Pancreas (tissue), 10 donors: ENCODE measurements around the gene SBNO2. TPM values are rescaled to one million over a fixed set of nuclear protein-coding genes. Genes with fewer than 3 reads are reported as not detected.
A peak's percentile ranks its signal among the peaks of the same experiment; 100 is the strongest.

Experiments used
- ATAC-seq, 4 donors: fragments of 200-7000 bp; cut with Tn5 transposase; one replicate each; pipeline versions ENCODE4 v1.8.0 to v1.9.1; 2020; ENCODE audit warnings: mild to moderate bottlenecking in 4 of 4, moderate library complexity in 4 of 4
- DNase-seq, 6 donors: peaks; one replicate each; pipeline ENCODE4 v3.0.0-alpha.2; 2020
- FAIRE-seq: peaks from 2 replicates; lab custom pipeline; 2012; peaks lifted over from hg19 to GRCh38; lab: Jason Lieb, UNC
- H3K27ac ChIP-seq, 4 donors: fragments of 200-600 bp; sonication (generic); 1 replicate in 3 of 4; 2 replicates in 1 of 4; pipeline versions ENCODE4 v1.5.0 to v1.8.0; 2020
- H3K27me3 ChIP-seq, 4 donors: fragments of 200-600 bp; one replicate each; pipeline ENCODE4 v1.8.0; 2021
- H3K36me3 ChIP-seq, 3 donors: fragments of 200-600 bp; sonication (generic) in 1 of 3; one replicate each; pipeline versions ENCODE4 v1.5.0 to v1.8.0; 2020 to 2021
- H3K4me1 ChIP-seq, 3 donors: fragments of 200-600 bp; one replicate each; pipeline ENCODE4 v1.8.0; 2021
- H3K4me3 ChIP-seq, 4 donors: fragments of 200-600 bp; sonication (generic) in 2 of 4; one replicate each; pipeline versions ENCODE4 v1.5.0 to v1.8.0; 2020 to 2021
- H3K9me3 ChIP-seq, 4 donors: fragments of 200-600 bp; one replicate each; pipeline ENCODE4 v1.8.0; 2021
- WGBS, 2 donors: extraction: QIAGEN DNeasy Blood & Tissue Kit; methylation state at CpG; one replicate each; pipeline ENCODE4 v1.1.7; 2013; 5-methylcytosine and 5-hydroxymethylcytosine counted together
- intact Hi-C, 3 donors: fragments of 100-400 bp; cut with DNase I; formaldehyde crosslinking; loops; one replicate each; pipeline versions ENCODE4 v1.11.1 to v1.14.2; 2022
- polyA plus RNA-seq, 2 donors: library from polyadenylated mRNA; stranded (reverse); fragments of 200-250 nt; gene quantifications; one replicate each; pipeline ENCODE4 v1.2.3, GENCODE V29; 2013
- total RNA-seq, 6 donors: library from RNA; stranded (reverse); fragmentation: NEBNext Ultra II Directional in 4 of 6; extraction: Animal tissue kit (Norgen Biotek cat#: 25700) in 4 of 6; gene quantifications; one replicate each; pipeline versions ENCODE4 v1.2.1 to v1.2.4, GENCODE V29; 2021 to 2023
- TF ChIP-seq, protein P1 (sequence below), 4 donors: fragments of 200-600 bp; sonication (generic) in 3 of 4; IDR thresholded peaks; one replicate each; pipeline versions ENCODE4 v1.5.0 to v1.8.0; 2021; ENCODE audit warnings: antibody characterized with exemption in 4 of 4
- donor health status: healthy with polysubstance abuse.
- donor health status: DM: no; HTN: no; CAD: no; lungs with moderate emphysema.
- donor health status: DM: no; HTN: no; CAD: no.
- donor health status: control.
- donor health status: control.
- donor health status: Bipolar disorder and iron deficiency.
- donor health status: DM: yes; HTN: yes; CAD: no.
- donor health status: DM: no; HTN: no; CAD: no.
- donor health status: DM: no; HTN: no; CAD: no.
- donor health status: DM: yes; HTN: yes; CAD: no.

The SBNO2 gene
- total and polyA plus RNA-seq, 8 donors = 16.8 to 53.9 (median 27.4) TPM

DNA sequence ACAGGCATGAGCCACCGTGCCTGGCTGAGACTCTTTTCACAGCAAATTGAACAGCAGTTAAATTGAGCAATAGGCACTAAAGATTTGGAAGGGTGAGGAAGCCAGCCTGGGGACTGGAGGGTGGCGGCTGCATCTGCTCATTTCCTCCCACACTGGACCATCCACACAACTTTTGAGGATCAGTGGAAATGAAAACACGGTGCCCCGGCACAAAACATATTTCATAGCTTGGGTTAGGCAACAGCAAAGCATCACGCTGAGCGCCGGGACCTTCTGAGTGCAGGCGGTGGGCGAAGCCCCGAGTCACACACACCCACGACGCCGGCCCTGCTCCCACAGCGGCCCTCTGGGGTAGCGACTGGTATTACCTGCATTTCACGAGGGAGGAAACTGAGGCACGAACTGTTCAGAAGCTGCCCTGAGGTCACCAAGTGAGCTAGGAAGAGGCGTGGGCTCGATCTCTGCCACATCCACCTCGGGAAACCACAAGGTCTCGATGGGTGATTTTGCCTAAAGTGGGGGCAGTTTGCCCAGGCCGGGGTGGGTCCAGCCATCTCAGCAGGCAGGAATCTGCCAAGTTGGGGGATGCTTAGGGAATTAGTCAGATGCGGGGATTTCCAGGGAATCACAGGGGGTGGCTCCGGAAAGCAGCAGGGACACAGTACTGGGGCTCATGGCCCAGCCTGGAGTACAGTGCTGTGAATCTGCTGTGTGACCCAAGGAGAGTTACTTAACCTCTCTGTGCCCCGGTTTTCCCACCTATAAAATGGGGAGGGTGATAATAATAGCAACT is 3.5 kb upstream of the SBNO2 start:
- Histone ChIP-seq H3K9me3 (no peaks in the 10 kb centered on the region), H3K27me3 (no peaks in the 10 kb centered on the region), H3K27ac (peak overlapping the region in 2 of 4 donors; percentile 50 to 54), H3K4me3 (no peak overlapping the region), H3K36me3 (no peaks in the 10 kb centered on the region), H3K4me1 (peaks cover 6 to 20% (median 6%) of the 10 kb centered on the region in 3 donors)
- TF ChIP-seq, protein P1, sequence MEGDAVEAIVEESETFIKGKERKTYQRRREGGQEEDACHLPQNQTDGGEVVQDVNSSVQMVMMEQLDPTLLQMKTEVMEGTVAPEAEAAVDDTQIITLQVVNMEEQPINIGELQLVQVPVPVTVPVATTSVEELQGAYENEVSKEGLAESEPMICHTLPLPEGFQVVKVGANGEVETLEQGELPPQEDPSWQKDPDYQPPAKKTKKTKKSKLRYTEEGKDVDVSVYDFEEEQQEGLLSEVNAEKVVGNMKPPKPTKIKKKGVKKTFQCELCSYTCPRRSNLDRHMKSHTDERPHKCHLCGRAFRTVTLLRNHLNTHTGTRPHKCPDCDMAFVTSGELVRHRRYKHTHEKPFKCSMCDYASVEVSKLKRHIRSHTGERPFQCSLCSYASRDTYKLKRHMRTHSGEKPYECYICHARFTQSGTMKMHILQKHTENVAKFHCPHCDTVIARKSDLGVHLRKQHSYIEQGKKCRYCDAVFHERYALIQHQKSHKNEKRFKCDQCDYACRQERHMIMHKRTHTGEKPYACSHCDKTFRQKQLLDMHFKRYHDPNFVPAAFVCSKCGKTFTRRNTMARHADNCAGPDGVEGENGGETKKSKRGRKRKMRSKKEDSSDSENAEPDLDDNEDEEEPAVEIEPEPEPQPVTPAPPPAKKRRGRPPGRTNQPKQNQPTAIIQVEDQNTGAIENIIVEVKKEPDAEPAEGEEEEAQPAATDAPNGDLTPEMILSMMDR (IDR thresholded peaks at IDR 0.05) = no peak
- WGBS, 2 donors = 73 to 77% methylated on average over 25 of the region's 25 CpGs
- DNase-seq (peak in 1 of 6 donors; percentile 50), FAIRE-seq (no peak), ATAC-seq (peak in 1 of 4 donors; percentile 5)
- intact Hi-C loops = no loop called here

- intact Hi-C loops = no loop called here
- FAIRE-seq (no peak), DNase-seq (peak in 2 of 6 donors; percentile 69 to 84), ATAC-seq (peak; percentile 1 to 6 (median 4))
- H3K27me3 ChIP-seq = no peaks in the 10 kb centered on the region
- peak overlapping the region; percentile 54 to 95 (median 82) for H3K4me3 ChIP-seq
- H3K27ac ChIP-seq = peak overlapping the region; percentile 85 to 91 (median 90)
- peaks cover 0 to 15% (median 0%) of the 10 kb centered on the region in 3 donors for H3K4me1 ChIP-seq
- H3K36me3 ChIP-seq = no peaks in the 10 kb centered on the region
- TF ChIP-seq, protein P1 (IDR thresholded peaks at IDR 0.05) = no peak
- 1 to 2% methylated on average over 45 to 47 of the region's 47 CpGs for WGBS, 2 donors
- no peaks in the 10 kb centered on the region for H3K9me3 ChIP-seq
These were observed 766 bp downstream of the SBNO2 start for GRCh38 chr19:1173159-1173844.

GRCh38 chr19:1172353-1173158 is 1.5 kb downstream of the SBNO2 start:
- ATAC-seq (peak; percentile 61 to 71 (median 68)), FAIRE-seq (no peak), DNase-seq (peak in 5 of 6 donors; percentile 66 to 89 (median 76))
- Histone ChIP-seq H3K36me3 (no peaks in the 10 kb centered on the region), H3K4me3 (peak overlapping the region; percentile 54 to 95 (median 82)), H3K27me3 (no peaks in the 10 kb centered on the region), H3K9me3 (no peaks in the 10 kb centered on the region), H3K27ac (peak overlapping the region; percentile 85 to 91 (median 90)), H3K4me1 (peaks cover 0 to 15% (median 0%) of the 10 kb centered on the region in 3 donors)
- TF ChIP-seq, protein P1 (IDR thresholded peaks at IDR 0.05) = no peak
- WGBS, 2 donors = 3 to 7% methylated on average over 35 to 36 of the region's 36 CpGs
- intact Hi-C loops = no loop called here

- H3K4me3 ChIP-seq = peak overlapping the region in 3 of 4 donors; percentile 79 to 95 (median 84)
- FAIRE-seq (no peak), DNase-seq (peak in 2 of 6 donors; percentile 43 to 66), ATAC-seq (peak in 2 of 4 donors; percentile 2 to 14)
- no peaks in the 10 kb centered on the region for H3K27me3 ChIP-seq
- intact Hi-C loops = no loop called here
- no peaks in the 10 kb centered on the region for H3K9me3 ChIP-seq
- TF ChIP-seq, protein P1 (IDR thresholded peaks at IDR 0.05) = no peak
- H3K36me3 ChIP-seq = no peaks in the 10 kb centered on the region
- 33 to 35% methylated on average over 15 of the region's 15 CpGs for WGBS, 2 donors
- peak overlapping the region; percentile 48 to 91 (median 90) for H3K27ac ChIP-seq
- peaks cover 0 to 15% (median 0%) of the 10 kb centered on the region in 3 donors for H3K4me1 ChIP-seq
These were observed 2.2 kb downstream of the SBNO2 start for GRCh38 chr19:1171755-1172352.
